CD4-positive, alpha-beta T cell (primary cell): Measurements from ENCODE around the gene ZNF628. TPM values are rescaled to one million over a fixed set of nuclear protein-coding genes. Genes with fewer than 3 reads are reported as not detected.

Experiments
- ATAC-seq: fragments of 200-7000 bp; cut with Tn5 transposase; one replicate; pipeline ENCODE4 v1.10.0; 2022; ENCODE audit warnings: mild to moderate bottlenecking; ENCODE audit not compliant: poor library complexity
- CTCF ChIA-PET: fragments of 350-600 bp; sonication (Branson Sonifier 250); formaldehyde crosslinking; loops from one replicate; lab custom pipeline; 2021; ENCODE audit warnings: antibody characterized with exemption, inconsistent platforms; lab: Charles Lee
- POLR2A ChIA-PET: fragments of 350-600 bp; sonication (Branson Sonifier 250); formaldehyde crosslinking; loops from one replicate; lab custom pipeline; 2021; ENCODE audit warnings: antibody characterized with exemption, inconsistent platforms; lab: Charles Lee
- DNase-seq, 14 experiments: peaks; one replicate each; pipeline ENCODE4 v3.0.0-alpha.2; 2013 to 2020; ENCODE audit warnings: mixed read lengths in 2 of 14
- H3K27ac ChIP-seq, 2 donors: one replicate each; pipeline versions ENCODE4 v1.5.1 to v1.7.0; 2013; ENCODE audit warnings: low read length in 2 of 2, low read depth in 1 of 2, mild to moderate bottlenecking in 1 of 2
- H3K27me3 ChIP-seq, 2 experiments: 1 replicate in 1 of 2; 2 replicates in 1 of 2; pipeline versions ENCODE4 v1.6.1 to v1.7.0; 2013; ENCODE audit warnings: low read length in 2 of 2, control low read depth in 1 of 2, mild to moderate bottlenecking in 1 of 2, moderate library complexity in 1 of 2; ENCODE audit not compliant: insufficient read depth in 2 of 2, control insufficient read depth in 1 of 2
- H3K36me3 ChIP-seq: one replicate; pipeline ENCODE4 v1.6.1; 2013; ENCODE audit warnings: low read length, control low read depth; ENCODE audit not compliant: insufficient read depth
- H3K4me1 ChIP-seq: one replicate; pipeline ENCODE4 v1.6.1; 2013; ENCODE audit warnings: low read length, control low read depth; ENCODE audit not compliant: insufficient read depth
- H3K4me3 ChIP-seq: one replicate; pipeline ENCODE4 v1.5.1; 2013; ENCODE audit warnings: mild to moderate bottlenecking, low read length, moderate library complexity
- H3K9me3 ChIP-seq, 2 experiments: 1 replicate in 1 of 2; 2 replicates in 1 of 2; pipeline versions ENCODE4 v1.6.1 to v1.7.0; 2013; ENCODE audit warnings: low read length in 2 of 2, mild to moderate bottlenecking in 2 of 2, control low read depth in 1 of 2, moderate library complexity in 1 of 2; ENCODE audit not compliant: control insufficient read depth in 1 of 2, insufficient read depth in 1 of 2
- H3K27ac Mint-ChIP-seq: one replicate; pipeline ENCODE4 v1.8.0; 2020; ENCODE audit warnings: mixed read lengths
- H3K27me3 Mint-ChIP-seq: one replicate; pipeline ENCODE4 v1.8.0; 2021; ENCODE audit warnings: mixed read lengths
- H3K36me3 Mint-ChIP-seq: one replicate; pipeline ENCODE4 v1.8.0; 2021; ENCODE audit warnings: low read depth, mixed read lengths
- H3K4me1 Mint-ChIP-seq: one replicate; pipeline ENCODE4 v1.8.0; 2021; ENCODE audit warnings: low read depth, mixed read lengths
- H3K4me3 Mint-ChIP-seq: one replicate; pipeline ENCODE4 v1.8.0; 2020; ENCODE audit warnings: mild to moderate bottlenecking, mixed read lengths
- H3K9me3 Mint-ChIP-seq: one replicate; pipeline ENCODE4 v1.8.0; 2020; ENCODE audit warnings: mixed read lengths
- intact Hi-C, 2 experiments: fragments of 100-400 bp; cut with DNase I in 1 of 2; cut with micrococcal nuclease in 1 of 2; formaldehyde crosslinking; loops; one replicate each; pipeline versions ENCODE4 v1.15.1 to v1.9.0; 2023 to 2025; cut with DNase I, micrococcal nuclease
- total RNA-seq, 174 experiments: library from RNA in 2 of 174; stranded (reverse) in 2 of 174; gene quantifications; one replicate each; pipeline ENCODE4 v1.2.3 and lab custom pipeline; 2021 to 2026
- TF ChIP-seq, protein P1 (sequence below): fragments of 200-600 bp; IDR thresholded peaks from one replicate; pipeline ENCODE4 v1.8.0; 2022; ENCODE audit warnings: antibody characterized with exemption, mild to moderate bottlenecking

ZNF628 gene
- total RNA-seq, 2 experiments from 2014 or later = 26.6 to 27.2 TPM

DNA sequence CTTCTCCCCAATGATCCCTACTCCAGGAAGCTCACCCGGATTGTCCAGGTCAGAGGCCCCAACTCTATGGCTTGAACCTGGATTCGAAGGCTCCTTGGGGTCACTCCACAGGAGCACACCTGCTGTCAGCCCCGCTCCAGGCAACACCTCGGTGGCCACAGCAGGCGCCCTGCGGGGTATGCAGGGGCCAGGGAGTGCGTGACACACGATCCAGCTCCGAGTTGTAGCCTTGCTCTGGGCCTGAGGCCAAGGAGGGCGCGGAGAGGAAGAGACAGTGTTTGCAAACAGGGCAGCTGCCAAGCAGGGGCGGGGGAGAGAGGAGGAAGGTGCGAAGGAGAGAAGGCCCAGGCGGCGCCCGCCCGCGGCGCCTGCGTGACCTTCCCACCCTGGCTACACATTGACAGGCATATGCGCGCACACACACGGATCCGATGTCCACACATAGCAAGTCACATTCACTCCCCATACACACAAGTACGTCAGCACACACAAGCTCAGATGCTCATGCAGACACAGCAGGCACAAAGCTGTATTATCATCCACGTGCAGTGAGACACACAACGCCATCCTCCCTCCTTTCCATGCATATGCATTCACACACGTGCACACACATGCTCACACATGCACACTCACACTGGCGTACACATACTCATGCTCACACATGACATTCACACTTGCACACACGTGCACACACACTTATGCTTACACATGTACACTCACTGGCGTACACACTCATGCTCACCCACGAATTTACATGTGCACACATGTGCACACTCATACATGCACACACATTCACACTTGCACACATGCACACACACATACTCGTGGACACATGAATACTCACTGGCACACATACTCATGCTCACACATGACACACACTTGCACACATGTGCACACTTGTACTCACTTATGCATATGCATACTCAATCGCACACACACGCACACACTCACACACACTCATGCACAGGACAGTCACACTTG lies 50.1 kb downstream of the ZNF628 start:
- H3K27ac Mint-ChIP-seq = no peak overlapping the region
- no peaks in the 10 kb centered on the region for H3K4me1 Mint-ChIP-seq
- ChIA-PET CTCF (no interaction called here), POLR2A (interaction anchor here (1.2 to 1.5 kb wide), 4 partner anchors 73 to 108 kb away, joined by 3 to 5 read pairs (median 4); partner anchors contain the start of genes FIZ1, ZNF784 and ZNF865)
- DNase-seq = peak in 5 of 14 experiments; percentile 8 to 27 (median 13)
- H3K4me1 ChIP-seq = no peaks in the 10 kb centered on the region
- no peaks in the 10 kb centered on the region for H3K36me3 ChIP-seq
- no peaks in the 10 kb centered on the region for H3K9me3 ChIP-seq
- ATAC-seq = peak; percentile 74
- H3K4me3 ChIP-seq = no peak overlapping the region
- no peaks in the 10 kb centered on the region for H3K27me3 Mint-ChIP-seq
- TF ChIP-seq, protein P1, sequence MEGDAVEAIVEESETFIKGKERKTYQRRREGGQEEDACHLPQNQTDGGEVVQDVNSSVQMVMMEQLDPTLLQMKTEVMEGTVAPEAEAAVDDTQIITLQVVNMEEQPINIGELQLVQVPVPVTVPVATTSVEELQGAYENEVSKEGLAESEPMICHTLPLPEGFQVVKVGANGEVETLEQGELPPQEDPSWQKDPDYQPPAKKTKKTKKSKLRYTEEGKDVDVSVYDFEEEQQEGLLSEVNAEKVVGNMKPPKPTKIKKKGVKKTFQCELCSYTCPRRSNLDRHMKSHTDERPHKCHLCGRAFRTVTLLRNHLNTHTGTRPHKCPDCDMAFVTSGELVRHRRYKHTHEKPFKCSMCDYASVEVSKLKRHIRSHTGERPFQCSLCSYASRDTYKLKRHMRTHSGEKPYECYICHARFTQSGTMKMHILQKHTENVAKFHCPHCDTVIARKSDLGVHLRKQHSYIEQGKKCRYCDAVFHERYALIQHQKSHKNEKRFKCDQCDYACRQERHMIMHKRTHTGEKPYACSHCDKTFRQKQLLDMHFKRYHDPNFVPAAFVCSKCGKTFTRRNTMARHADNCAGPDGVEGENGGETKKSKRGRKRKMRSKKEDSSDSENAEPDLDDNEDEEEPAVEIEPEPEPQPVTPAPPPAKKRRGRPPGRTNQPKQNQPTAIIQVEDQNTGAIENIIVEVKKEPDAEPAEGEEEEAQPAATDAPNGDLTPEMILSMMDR = no peak
- no peaks in the 10 kb centered on the region for H3K9me3 Mint-ChIP-seq
- H3K4me3 Mint-ChIP-seq = no peak overlapping the region
- H3K36me3 Mint-ChIP-seq = no peaks in the 10 kb centered on the region
- H3K27ac ChIP-seq = no peak overlapping the region
- intact Hi-C loops = no loop called here
- no peaks in the 10 kb centered on the region for H3K27me3 ChIP-seq

- POLR2A ChIA-PET = interaction anchor here (1.2 to 1.5 kb wide), 2 partner anchors 72 to 107 kb away, joined by 3 to 5 read pairs; partner anchors contain the start of gene FIZ1
- CTCF ChIA-PET = no interaction called here
- DNase-seq (no peak), ATAC-seq (no peak)
- Histone ChIP-seq H3K27ac (no peak overlapping the region), H3K27me3 (no peaks in the 10 kb centered on the region), H3K9me3 (no peaks in the 10 kb centered on the region), H3K4me3 (no peak overlapping the region), H3K4me1 (no peaks in the 10 kb centered on the region), H3K36me3 (no peaks in the 10 kb centered on the region)
- Mint-ChIP-seq H3K27ac (no peak overlapping the region), H3K9me3 (no peaks in the 10 kb centered on the region), H3K4me3 (no peak overlapping the region), H3K36me3 (no peaks in the 10 kb centered on the region), H3K4me1 (no peaks in the 10 kb centered on the region), H3K27me3 (no peaks in the 10 kb centered on the region)
- intact Hi-C loops = no loop called here
- TF ChIP-seq, protein P1 = no peak
These were observed 51.0 kb downstream of the ZNF628 start for GRCh38 chr19:55527197-55528029.

DNA sequence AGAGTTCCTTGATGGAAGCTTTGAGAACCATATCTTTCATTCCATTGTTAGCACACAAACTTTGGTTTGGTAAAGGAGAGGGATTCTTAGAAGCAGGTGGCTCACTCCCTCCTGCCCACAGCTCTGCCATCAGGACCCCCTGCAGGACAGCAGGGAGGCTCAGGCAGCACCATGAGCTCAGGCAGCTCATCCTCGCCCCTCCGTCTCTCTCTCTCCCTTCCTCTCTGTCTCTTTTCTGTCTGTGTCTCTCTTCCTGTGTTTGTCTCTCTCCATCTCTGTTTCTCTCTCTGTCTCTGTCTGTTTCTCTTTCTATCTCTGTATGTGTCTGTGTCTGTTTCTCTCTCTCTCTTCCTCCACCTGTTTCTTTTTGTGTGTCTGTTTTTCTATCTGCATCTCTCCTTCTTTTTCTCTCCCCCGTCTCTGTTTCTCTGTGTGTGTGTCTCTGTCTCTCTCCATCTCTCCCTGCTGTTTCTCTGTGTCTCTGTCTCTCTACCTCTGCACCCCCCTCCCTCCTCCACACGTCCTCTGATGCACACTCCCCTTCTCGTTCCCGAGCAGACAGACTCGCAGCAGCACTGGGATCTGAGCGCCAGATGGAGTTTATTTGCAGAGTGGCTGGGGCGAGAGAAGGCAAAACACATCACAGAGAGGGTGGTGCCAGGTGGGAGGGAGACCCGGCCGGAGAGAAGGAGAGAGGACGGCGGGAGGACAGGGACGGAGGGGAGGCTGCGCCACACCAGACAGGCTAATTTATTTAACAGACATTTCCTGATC lies 51.8 kb downstream of the ZNF628 start:
- Histone ChIP-seq H3K36me3 (no peaks in the 10 kb centered on the region), H3K9me3 (no peaks in the 10 kb centered on the region), H3K4me3 (no peak overlapping the region), H3K27ac (no peak overlapping the region), H3K4me1 (no peaks in the 10 kb centered on the region), H3K27me3 (no peaks in the 10 kb centered on the region)
- TF ChIP-seq, protein P1 = no peak
- no peaks in the 10 kb centered on the region for H3K9me3 Mint-ChIP-seq
- DNase-seq (no peak), ATAC-seq (no peak)
- H3K27ac Mint-ChIP-seq = no peak overlapping the region
- H3K4me1 Mint-ChIP-seq = no peaks in the 10 kb centered on the region
- ChIA-PET CTCF (no interaction called here), POLR2A (no interaction called here)
- no peaks in the 10 kb centered on the region for H3K36me3 Mint-ChIP-seq
- intact Hi-C loops = no loop called here
- H3K4me3 Mint-ChIP-seq = no peak overlapping the region
- H3K27me3 Mint-ChIP-seq = no peaks in the 10 kb centered on the region
